HG03575 (cell line): ENCODE measurements around the gene TIMP2.

Experiments
- ATAC-seq: cut with Tn5 transposase; IDR thresholded peaks from one replicate; pipeline ENCODE4 v1.9.1; 2021; ENCODE audit not compliant: unreplicated experiment, insufficient number of reproducible peaks, low FRiP score; ENCODE audit errors: extremely low read depth

Gene TIMP2

DNA sequence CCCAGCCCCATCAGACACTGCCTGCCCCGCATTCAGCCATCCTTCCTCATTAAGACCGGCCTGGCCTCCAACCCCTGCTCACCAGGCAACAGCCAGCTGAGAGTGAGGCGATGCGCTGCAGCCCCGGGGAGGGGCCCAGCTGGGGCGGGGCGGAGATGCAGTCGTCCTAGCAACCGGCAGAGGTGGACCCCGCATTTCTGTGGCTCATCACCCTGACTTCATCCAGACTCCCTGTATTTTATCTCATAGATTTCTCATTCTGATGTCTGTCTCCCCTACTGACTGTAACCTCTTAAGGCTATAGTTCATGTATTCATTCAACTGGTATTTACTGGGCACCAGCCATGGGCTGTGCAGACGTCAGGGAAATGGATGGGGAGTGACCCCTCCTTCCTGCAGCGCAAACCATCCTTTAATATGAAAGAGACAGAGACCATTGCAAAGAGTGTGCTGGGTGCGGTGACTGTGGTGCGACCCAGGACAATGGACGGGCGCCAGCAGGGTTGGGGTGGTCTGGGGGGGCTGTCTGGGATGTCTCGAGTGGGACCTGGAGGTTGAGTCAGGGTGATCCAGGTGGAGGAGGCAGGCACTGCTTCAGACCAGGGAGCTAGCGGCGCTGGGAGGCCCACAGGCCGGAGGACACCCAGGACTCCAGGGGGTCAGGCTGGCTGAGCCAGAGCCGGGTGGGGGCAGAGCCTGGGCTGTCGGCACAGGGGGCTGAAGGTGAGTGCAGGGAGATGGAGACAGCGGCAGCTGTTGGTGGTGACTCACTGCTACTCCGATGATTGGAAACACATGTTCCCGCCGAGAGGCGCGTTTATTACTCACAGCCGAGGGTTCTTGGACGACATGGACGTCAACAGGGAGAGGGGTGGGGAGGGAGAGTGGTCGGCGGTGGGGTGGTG is 10.5 kb upstream of the TIMP2 start:
- no peak for ATAC-seq

DNA sequence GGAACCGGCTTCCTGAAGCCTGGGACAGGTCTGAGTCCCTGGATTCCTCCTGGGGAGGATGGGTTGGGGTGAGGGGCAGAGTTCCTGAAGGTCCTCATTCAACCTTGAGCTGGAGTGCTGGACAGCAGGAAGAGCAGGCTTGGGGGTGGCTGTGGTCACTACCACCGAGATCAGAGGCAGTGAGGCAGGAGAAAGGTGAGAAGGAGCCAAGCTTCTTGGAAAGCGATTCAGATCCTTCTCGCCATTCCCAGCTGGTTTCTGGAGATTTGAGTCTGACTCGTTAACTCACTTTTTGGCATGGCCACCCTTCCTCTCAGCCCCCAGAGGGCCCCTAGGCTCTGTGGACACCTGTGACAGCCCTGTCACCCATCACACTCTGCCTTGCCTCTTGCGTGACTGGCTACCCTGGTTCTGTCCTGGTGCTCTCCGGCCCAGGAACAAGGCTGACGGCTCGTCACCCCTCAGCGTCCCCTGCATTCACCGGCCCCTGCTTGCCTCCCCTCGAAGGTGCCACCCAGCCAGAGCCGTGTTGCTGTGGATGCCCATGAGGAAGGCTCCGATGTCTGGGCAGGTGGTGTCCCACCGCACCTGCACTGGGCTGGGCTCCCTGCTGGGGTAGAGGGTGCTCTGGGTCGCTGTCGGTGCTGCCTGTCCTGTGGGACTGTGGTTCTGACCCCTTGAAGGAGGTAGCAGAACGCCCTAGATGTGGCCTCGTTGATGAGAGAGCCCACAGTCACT is 9.7 kb upstream of the TIMP2 start:
- no peak for ATAC-seq

DNA sequence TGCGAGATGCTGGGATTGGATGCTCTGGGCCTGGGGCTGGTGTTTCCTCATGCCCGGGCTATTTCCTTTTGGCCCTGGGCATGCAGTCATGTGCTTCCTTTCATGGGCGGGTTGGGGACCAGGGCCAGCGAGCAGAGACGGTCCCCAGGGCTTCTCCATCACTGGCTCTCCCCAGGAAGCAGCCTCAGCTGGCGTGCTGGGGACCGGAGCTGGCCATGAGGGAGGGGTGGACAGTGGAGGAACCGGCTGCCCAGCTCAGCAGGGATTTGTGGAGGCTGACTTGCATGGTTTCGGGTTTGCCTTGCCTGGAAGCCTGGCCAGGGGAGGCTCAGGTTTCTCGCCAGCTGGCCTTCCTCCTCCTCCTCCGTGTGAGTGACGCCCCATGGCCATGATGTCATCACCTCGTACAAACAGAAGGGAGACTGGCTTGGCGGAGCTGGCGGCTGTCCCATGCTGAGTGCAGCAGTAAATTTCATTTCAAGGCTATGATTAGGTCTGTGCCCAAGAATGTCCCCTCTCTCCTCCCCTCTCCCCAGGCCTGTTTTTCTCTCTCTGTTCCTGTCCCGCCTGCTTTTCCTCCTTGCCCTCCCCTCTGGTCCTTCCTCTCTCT is 8.9 kb upstream of the TIMP2 start:
- no peak for ATAC-seq

DNA sequence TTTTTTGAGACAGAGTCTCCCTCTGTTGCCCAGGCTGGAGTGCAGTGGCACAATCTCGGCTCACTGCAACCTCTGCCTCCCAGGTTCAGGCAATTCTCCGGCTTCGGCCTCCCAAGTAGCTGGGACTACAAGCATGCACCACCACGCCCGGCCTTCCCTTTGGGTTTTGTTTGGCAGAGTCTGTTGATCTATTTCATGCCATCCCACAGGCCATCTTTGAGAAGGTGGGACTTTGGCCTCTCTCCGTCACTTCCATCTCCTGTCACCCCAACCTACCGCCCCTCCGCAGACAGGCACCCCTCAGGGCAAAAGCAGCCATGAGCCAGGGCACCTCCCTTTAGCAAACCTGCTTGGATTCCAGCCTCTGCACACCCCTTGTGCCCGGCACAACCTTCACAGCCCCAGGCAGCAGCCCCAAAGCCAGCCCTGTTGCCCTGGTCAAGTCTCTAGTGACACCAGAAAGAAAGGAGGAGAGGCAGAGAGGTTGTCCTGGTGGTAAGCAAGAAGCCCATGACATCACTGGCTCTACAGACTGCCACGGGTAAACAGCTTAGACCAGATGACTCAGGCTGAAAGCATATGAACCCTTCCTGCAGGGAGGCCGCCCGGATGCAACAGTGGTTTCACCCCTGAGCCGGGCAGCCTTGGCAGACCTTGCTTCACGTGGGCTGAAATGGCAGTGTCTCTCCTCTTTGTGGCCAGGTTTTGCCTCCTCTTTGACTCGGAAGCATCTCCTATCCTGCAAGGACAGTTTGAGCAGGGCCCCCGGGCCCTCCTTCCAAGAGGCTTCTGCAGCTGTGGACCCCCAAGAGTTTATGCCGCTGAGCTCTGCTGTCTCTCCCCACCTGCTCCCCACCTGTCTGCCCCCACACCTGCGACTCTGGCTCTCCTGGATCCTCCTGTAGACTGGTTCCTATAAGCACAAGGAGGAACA is 8.1 kb upstream of the TIMP2 start:
- ATAC-seq: no peak

DNA sequence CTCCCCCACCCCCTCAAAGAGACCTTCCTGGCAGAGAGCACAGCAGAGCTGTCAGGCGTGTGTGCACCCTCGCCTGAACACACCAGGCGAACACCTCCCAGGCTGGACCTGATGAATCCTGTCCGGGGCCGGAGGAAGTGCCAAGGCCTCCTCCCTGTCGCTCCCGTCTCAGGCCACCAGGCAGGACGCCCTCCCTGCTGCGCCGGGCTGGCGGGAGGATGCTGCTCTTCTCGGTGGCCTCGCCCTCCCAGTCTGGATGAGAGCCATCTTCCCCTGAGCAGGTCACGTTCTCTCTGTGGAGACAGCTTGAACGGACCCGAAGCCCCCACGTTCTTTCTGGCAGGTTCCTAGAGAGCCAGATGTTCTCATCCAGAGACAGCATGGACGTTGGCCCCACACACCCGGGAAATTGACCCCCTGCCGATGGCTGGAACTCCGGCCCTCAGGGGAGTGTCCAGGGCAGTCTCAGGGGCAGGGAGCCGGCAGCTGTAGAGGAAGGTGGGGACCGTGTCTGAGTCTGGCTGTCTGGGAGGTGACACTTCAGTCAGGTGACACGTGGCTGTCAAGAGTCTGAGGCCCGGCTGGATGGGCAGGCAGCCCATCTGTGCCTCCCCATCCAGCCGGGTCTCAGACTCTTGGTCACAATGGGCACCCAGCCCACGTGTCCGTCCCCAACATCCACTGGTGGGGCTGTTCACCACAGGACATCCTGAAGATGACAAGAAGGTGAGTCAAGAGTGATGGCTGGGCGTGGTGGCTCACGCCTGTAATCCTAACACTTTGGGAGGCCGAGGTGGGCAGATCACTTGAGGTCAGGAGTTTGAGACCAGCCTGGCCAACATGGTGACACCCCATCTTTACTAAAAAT is 5.0 kb upstream of the TIMP2 start:
- ATAC-seq: no peak

- ATAC-seq: no peak
Observed at GRCh38 chr17:78925662-78926555, 722 bp upstream of the TIMP2 start.

- no peak for ATAC-seq
Observed at GRCh38 chr17:78924481-78925151, 571 bp downstream of the TIMP2 start.

GRCh38 chr17:78923660-78924453 is 1.3 kb downstream of the TIMP2 start:
- no peak for ATAC-seq

GRCh38 chr17:78922816-78923498 is 2.2 kb downstream of the TIMP2 start:
- ATAC-seq: no peak

- ATAC-seq: no peak
Observed at GRCh38 chr17:78921437-78921971, 3.7 kb downstream of the TIMP2 start.

GRCh38 chr17:78920528-78920927 is 4.7 kb downstream of the TIMP2 start:
- ATAC-seq: no peak

- ATAC-seq: no peak
Observed at GRCh38 chr17:78919861-78920450, 5.2 kb downstream of the TIMP2 start.

- no peak for ATAC-seq
Observed at GRCh38 chr17:78918979-78919378, 6.2 kb downstream of the TIMP2 start.

GRCh38 chr17:78917451-78918275 is 7.5 kb downstream of the TIMP2 start:
- ATAC-seq: no peak
